Eye (tissue), 1 donor: Measurements from ENCODE around the gene MEPE.

Experiments
- DNase-seq: peaks from one replicate; pipeline ENCODE4 v3.0.0-alpha.2; 2015

Gene MEPE, protein sequence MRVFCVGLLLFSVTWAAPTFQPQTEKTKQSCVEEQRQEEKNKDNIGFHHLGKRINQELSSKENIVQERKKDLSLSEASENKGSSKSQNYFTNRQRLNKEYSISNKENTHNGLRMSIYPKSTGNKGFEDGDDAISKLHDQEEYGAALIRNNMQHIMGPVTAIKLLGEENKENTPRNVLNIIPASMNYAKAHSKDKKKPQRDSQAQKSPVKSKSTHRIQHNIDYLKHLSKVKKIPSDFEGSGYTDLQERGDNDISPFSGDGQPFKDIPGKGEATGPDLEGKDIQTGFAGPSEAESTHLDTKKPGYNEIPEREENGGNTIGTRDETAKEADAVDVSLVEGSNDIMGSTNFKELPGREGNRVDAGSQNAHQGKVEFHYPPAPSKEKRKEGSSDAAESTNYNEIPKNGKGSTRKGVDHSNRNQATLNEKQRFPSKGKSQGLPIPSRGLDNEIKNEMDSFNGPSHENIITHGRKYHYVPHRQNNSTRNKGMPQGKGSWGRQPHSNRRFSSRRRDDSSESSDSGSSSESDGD

DNA sequence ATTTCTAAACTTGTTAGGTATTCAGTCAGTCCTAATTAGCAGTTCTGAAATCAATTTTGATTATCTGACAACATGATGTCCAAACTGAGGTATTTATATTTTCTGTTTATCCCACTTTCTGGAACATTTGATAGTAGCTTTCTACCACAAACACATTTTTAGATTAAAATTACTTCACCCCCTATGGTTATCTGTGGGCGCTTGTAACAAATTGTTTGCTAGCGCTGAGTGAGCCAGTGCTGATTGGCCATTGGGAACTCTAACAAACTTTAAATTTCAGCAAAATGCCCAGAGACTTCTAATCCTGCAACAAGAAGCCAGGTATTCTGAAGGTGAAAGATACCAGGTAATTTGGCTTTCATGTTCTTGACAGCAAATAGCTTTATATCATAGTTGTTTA is at the start of gene MEPE:
MEPE (plus strand) TSS at position 301 of the 400 bp plus-strand sequence. CDS start 1,746 bp downstream, outside the sequence.
- DNase-seq = no peak

GRCh38 chr4:87783781-87784180 is 49.0 kb upstream of the MEPE start:
- no peak for DNase-seq

DNA sequence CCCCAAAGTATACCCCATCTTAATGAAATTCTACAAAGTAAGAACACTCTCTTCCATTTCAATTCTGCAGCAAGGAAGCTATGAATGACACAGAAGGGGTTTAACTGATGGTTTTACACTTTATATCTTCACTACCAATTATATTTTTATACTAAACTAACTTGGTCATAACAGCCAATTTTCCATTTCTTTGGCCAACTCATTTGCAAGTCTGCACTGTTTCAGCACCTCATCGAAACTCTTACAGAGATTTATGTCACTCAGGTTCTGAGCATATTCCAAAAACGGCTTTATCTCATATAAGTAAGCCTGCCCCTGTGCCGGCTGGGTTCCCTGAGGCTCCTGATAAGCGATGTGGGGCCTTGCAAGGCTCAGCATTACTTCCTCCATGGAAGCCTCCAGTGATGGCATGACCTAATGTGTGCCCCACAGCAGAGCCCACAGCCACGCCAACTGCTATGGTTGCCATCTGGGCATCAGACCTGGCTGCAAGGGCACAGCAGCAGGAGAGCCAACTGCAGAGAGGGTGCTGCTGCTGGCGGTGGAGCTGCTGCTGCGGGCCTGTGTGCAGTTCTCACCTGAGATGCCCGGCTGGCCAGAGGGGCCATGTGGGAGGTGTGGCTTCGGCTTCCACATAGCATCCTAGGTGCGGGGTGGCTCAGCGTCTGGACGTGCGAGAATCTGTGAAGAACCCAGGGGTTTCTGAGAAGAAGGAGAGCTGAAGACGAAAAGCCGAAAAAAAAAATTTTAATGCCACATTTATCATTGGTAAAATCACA is 46.8 kb upstream of the MEPE start:
- no peak for DNase-seq

DNA sequence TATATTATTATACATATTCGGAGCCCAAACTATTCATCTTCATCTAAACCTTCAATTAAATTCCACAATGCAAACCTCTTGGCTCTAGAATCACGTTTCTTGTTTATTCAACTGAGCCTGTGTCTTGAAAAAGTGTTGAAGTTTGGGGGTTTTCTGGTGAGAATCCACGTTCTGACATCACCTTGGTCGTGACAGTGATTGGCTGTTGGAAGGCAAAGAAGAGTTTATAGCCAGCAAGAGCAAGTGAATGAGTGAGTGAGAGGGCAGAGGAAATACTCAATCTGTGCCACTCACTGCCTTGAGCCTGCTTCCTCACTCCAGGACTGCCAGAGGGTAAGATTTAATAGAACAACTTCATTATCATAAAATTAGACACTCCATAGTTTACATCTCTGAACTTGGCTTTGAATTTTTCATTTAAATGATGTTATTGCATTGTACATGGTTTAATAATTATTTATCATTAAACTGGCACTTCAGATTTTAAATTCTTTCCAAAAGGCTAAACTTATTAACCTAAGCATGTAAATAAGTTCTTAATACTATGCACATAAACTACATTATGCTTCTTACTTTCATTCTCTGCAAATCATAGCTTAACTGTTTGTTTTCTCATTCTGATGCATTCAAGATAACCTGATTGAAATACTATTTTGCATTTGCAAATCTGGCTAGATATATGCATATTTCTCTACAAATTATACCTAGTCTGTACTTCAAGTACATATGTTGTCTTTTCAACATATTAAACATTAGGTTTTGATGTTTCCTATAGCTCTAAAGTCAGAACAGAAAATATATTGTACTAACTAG is 33.3 kb upstream of the MEPE start, which contains the start of gene IBSP:
IBSP (plus strand) TSS at position 254 of the 813 bp plus-strand sequence. CDS start 2,808 bp downstream, outside the sequence.
- DNase-seq = no peak

DNA sequence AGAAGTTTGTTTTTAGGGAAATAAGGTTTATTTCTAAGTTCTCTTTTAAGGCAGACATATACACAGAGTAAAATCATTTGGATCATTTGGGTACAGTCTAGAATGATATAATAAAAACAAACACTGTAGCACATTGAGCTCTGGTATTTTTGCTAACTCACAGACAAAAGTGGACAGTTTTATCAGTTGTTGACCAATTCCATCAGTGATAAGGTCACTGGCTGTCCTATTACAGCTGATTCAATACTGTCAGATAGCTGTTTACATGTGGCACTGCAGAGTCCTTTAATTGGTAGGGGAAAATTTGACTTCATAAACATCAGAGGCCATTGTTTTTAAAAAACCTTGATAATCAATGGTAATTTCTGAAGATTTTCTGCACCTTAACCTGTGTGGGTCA is 29.9 kb upstream of the MEPE start:
- DNase-seq = no peak

DNA sequence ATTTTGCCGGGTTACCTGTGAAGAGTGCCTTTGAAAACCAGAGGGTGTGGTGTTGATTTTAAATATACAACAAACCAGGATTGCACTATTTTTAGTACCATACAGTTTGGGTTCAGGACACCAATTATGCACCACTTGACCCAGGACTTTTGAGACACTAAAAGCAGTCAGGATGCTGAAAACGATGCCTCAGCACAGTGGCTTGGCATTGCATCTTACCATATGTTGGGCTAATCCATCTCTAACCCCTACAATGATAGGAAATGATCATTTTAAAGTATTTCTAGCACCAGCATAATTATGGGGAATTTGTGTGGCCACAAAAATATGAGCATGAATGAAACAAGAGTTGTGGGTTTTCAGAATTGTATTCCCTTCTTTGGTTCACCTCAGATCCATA is 29.3 kb upstream of the MEPE start:
- DNase-seq = no peak

DNA sequence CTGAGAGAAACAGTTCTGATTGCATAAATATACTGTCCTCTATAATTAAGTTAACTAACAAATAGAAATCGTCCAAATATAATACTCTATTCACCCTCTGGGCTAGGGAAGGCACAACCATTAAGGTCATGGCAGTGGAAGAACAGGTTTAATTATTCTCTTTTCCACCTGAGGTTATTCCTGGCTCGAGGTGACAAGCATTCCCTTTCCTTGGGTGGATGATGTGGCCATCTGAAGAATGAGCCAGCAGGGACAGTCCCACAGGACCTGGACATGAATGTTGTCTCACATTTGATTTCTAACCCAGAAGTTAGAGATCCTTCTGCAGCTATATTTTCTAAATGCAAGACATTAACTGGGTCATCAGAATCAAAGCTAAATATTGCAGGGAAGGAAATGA is 27.9 kb upstream of the MEPE start:
- no peak for DNase-seq

- DNase-seq = no peak
Observed at GRCh38 chr4:87805971-87806370, 26.8 kb upstream of the MEPE start.

GRCh38 chr4:87806520-87806919 is 26.2 kb upstream of the MEPE start:
- DNase-seq = no peak

DNA sequence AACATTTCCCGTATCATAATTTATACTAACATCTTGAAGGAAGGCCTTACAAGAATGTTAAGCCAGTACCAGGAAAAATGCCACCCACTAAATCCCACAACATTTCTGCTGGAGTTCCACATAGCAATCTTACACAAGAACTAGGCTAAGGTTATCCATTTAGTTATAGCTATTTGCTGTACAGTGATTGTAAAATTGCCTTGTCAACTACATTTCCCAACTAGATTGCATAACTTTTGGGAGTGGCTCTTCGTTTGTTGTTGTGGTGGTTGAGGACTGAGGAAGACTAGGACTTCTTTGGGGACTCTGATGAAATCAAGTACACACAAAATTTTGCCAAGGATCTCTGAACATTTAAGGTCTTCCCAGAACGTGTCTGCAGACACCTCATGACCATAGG is 25.4 kb upstream of the MEPE start:
- DNase-seq = no peak

DNA sequence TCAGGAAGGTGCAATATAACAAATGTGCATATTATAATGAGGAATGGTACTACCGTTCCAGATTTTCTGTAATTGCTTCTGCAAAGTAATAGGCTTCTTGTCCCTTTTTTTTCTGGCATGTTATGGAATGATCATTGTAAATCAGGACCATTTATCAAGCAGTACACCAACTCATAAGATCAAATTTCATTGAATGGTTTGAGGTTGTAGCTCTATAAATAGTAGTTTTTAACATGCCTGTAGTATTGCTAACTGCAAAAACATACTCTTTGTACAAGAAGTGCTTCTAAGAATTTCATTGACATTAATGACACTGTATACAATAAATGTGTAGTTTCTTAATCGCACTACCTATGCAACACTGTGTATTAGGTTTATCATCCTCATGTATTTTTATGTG is 20.8 kb upstream of the MEPE start:
- no peak for DNase-seq

- DNase-seq = no peak
Observed at GRCh38 chr4:87819281-87819919, 13.4 kb upstream of the MEPE start.

GRCh38 chr4:87823200-87823599 is 9.6 kb upstream of the MEPE start:
- DNase-seq = no peak

DNA sequence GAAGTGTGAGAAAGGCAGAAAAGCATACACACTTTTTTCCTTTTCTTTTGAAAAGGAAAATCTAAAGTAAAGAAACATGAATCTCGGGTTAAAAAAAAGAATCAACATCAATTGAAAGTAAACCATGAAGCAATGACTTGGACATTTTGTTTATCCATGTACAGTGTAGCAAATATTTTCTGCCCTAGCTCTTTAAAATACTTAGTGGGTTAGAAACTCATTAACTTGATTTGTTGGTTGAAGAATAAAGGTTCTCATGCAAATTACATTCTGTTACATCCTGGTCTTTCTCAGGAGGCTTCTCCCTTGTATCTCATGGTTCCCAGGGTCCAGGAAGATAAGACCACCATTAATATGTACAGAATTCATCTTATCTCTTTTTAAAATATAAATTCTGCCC is 9.0 kb upstream of the MEPE start:
- DNase-seq = no peak

- no peak for DNase-seq
Observed at GRCh38 chr4:87824352-87824751, 8.4 kb upstream of the MEPE start.

DNA sequence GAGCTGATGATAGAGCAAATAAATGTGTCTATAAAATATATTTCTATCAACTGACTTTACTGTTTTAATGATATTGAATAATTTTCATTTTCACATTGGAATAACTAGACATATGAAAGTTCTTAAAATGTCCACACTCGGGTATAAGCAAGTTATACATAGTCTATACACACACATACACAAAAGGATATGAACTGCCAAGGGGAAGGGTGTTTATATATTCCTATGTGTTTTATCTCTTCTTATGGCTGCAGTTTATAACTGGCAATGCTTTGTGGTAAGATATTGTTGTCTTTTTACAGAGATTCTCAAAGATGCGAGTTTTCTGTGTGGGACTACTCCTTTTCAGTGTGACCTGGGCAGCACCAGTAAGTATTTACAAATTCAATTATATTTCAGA is 1.6 kb downstream of the MEPE start:
- no peak for DNase-seq

DNA sequence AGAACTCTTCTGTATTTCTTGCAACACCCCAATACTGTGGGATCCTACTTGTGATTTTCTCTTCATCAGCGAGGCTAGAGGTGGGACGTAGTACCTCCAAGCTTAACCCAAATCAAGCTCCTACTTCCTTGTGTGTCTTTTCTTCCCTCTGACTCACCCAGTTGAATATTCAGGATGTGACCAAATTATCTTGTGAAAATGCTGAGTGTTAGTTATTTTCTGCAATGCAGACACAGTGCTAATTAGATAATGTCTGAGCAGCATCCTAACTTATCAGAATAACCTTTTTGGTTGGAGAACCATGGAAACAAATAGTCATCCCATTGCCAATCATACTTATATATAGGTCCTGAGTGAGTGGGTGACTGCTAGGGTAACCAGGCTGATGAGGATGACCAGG is 2.4 kb downstream of the MEPE start:
- no peak for DNase-seq

- no peak for DNase-seq
Observed at GRCh38 chr4:87835743-87836142, 3.0 kb downstream of the MEPE start.

GRCh38 chr4:87838205-87838604 is 5.4 kb downstream of the MEPE start:
- DNase-seq = no peak

DNA sequence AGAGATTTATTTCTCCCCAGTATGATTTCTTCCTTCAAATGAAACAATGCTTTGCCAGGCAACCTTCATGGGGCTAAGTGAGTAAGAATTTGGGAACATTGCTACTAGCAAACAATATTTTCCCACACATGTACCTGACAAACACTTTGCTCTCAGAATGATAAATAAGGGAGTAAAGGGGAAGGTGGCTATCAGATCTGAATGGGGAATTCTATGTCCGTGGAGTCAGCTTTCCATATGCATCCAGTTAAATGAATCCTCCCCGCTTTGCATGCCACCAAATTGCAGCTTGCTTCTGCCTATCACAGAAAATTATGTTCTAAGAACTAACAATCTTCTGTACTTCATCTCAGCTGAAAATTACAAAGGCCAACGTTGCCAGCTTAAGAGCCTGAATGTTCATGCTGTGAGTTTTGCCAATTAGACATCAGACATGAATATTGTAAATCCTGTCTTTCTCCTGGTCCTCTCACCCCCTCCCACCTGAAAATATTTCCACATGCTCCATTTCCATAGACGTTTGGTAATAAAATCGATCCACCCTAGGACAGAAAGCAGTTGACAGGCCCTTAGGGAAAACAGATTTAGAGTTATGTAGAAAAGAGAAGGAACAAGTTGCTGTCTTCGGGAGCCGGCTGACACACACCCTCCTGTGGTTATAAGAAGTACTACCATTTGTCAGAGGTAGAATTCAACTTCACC is 6.3 kb downstream of the MEPE start:
- DNase-seq = peak; percentile 67

DNA sequence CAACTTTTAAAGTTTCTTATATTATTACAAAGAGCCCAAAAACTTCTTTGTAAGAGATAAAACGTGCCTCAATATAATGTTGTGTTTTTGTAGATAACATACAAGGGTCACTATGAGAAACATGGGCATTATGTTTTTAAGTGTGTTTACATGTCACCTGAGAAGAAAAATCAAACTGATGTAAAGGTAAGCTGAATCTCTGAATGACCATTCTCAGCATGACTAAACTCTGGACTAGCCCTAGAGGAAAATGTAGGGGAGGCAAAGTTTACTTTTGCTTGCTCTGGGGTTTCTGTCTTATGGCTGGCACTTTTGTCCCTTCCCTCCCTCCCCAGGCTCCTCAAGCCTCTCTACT is 6.8 kb downstream of the MEPE start:
- no peak for DNase-seq

GRCh38 chr4:87840149-87840548 is 7.4 kb downstream of the MEPE start:
- no peak for DNase-seq
